HG02852 (cell line): ENCODE results near the gene AOX1.
"Not testable (repeated sequence)": the region's sequence is repeated elsewhere in the genome, so short reads cannot be mapped to it uniquely, and the experiment has no call there.

Source experiments
- ATAC-seq: cut with Tn5 transposase; IDR thresholded peaks from one replicate; pipeline ENCODE4 v1.9.1; 2021; ENCODE audit warnings: mild to moderate bottlenecking, moderate library complexity; ENCODE audit not compliant: unreplicated experiment

AOX1 gene

GRCh38 chr2:200664770-200665494, 79.1 kb downstream of the AOX1 start:
- ATAC-seq, result no peak

- ATAC-seq, result no peak
Observed at GRCh38 chr2:200665626-200666453, 80.0 kb downstream of the AOX1 start.

- no peak for ATAC-seq
Observed at GRCh38 chr2:200667413-200667812, 81.6 kb downstream of the AOX1 start.

- no peak for ATAC-seq
Observed at GRCh38 chr2:200668478-200668877, 82.7 kb downstream of the AOX1 start.

- ATAC-seq, result no peak
Observed at GRCh38 chr2:200669308-200669707, 83.5 kb downstream of the AOX1 start.

- no peak for ATAC-seq
Observed at GRCh38 chr2:200670313-200670712, 84.5 kb downstream of the AOX1 start.

- ATAC-seq, result no peak
Observed at GRCh38 chr2:200670751-200671150, 84.9 kb downstream of the AOX1 start.

- ATAC-seq, result no peak
Observed at GRCh38 chr2:200673191-200673590, 87.4 kb downstream of the AOX1 start.

- no peak for ATAC-seq
Observed at GRCh38 chr2:200674837-200675236, 89.0 kb downstream of the AOX1 start.

- ATAC-seq, result no peak
Observed at GRCh38 chr2:200677171-200677570, 91.4 kb downstream of the AOX1 start.

- ATAC-seq, result no peak
Observed at GRCh38 chr2:200677721-200678532, 92.1 kb downstream of the AOX1 start.

- no peak for ATAC-seq
Observed at GRCh38 chr2:200679127-200679526, 93.3 kb downstream of the AOX1 start.

GRCh38 chr2:200679535-200679934, 93.7 kb downstream of the AOX1 start:
- ATAC-seq, result no peak

- no peak for ATAC-seq
Observed at GRCh38 chr2:200681697-200682096, 95.9 kb downstream of the AOX1 start.

- ATAC-seq, result not testable (repeated sequence)
Observed at GRCh38 chr2:200682407-200682806, 96.6 kb downstream of the AOX1 start.

GRCh38 chr2:200687922-200688920, 102.4 kb downstream of the AOX1 start:
- ATAC-seq, result no peak

GRCh38 chr2:200689115-200689514, 103.3 kb downstream of the AOX1 start:
- no peak for ATAC-seq

GRCh38 chr2:200693836-200694470, 108.1 kb downstream of the AOX1 start:
- ATAC-seq, result no peak

- no peak for ATAC-seq
Observed at GRCh38 chr2:200695191-200695590, 109.4 kb downstream of the AOX1 start.

- no peak for ATAC-seq
Observed at GRCh38 chr2:200695601-200696000, 109.8 kb downstream of the AOX1 start.
